Measurements from ENCODE around the gene RNF213.

Gene RNF213

DNA sequence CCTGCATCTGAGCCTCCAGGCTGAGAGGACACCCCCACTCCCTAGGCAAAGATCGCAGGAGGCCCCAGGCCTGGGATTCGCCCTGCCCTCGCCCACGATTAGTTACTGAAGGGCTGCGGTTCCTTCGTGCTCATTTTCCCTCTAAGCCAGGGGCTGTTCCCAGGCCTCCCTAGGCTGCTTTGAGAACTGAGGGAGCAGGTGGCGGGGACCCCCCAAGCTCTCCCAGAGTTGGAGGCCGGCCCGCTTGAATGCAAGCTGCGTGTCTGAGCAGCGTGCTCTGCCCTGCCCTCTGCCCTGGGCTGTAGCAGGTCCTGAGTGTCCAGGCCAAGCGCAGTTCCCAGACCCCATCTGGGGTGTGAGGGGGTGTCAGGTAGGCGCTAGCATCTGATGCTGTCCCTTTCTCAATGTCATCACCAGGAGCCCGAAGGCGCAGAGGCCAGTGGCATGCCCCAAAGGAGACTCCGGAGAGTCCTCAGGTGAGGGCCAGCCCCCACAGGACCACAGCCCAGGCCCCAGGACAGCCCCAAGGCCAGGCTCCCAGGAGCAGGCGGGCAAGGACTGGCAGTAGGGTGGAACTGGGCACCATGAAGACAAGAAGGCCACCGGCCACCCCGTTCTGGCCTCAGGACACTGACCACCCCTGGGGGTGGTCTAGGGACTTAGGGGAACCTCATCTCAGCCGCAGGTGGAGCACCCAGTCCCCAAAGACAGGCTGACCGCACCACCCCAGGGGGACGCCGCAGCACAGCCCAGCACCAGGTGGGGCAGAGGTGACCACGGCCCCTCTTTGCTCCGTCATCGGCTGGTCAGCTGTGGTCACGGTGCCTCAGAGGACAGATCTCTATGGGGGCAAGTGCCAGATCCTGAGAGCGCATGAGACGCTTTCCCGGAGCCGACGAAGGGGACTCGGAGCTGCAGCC lies 169.0 kb downstream of the RNF213 start:
- DNase-seq (ENCODE audit: low read depth in 2 of 3, low spot score in 2 of 3): no peak

DNA sequence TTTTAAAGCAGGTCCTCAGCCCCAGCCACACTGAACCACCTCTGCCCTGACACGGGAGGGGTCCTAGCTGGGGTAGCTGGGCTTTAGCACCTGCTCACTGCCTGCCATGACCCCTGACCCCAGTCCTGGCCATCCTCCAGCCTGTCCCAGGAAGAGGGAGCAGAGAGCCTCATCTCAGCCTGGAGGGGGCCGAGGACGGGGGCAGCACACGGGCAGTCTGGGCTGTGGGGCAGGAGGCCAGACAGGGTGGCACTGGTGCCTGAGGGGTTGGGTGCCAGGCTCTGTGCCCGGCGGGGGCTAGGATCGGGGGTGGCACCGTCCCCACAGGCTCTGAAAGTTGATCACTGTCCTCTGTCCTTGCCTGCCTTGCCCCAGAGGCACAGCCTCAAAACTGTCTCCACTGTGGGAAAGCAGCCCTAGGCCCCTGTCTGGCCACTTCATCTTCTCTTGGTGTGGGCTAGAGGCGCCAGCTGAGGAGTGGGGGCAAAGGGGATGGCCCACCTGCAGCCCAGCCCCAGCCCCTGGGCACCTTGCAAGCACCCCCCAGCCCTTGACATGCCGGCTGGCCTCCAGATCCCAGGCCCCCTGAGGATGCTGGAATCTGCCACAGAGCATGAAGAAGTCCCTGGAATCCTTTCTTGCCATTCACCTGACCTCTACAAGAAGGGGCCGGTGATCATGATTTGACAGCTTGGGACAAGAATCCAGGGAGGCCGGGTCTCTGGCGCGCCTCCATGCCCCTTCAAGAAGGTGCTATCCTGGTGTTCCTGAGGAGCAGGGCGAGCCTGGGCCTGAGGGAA lies 170.0 kb downstream of the RNF213 start:
- DNase-seq (ENCODE audit: low read depth in 2 of 3, low spot score in 2 of 3): no peak

DNA sequence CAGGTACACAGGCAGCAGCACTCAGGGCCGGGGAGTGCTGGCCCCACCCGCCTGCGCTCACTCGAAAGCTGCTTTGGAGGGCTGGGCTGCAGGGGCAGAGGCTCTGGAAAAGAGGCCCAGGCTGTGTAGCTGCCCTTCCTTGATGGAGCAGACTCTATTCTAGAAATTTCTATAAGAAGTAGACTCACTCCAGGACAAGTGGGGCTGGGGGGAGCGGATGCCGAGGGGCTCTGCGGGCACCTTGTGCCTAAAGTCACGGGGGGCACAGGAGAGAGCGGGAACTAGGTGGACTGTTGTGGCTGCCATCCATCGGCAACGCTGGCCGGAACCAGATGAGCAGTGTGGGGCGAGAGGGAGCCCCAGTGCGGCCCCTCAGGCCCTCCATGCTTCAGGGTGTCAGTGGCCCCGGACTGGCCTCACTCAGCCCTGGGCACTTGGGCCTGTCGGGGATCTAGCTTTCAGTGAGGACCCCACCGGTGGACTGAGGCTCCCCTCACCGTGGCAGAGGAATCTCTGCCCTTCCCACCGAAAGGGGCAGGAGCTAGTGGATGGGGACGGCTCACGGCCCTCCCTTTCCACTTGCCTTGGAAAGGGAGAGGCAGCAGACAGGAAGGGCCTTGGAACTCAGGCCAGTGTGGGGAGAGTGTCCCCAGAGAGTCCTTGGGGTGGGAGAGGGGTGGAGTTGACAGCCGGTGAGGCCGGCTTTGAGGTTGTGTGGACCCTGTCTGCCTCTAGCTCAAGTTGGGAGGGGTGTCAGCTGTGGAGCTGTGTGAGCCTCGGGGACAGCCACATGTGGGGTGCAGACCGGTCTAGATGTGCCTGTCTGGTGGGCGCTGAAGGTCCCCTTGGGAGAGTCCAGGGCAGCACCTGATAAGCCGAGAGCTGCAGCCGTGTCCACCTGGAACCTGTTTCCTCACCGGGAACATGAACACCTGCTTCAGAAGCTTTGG lies 170.9 kb downstream of the RNF213 start:
- DNase-seq (ENCODE audit: low read depth in 2 of 3, low spot score in 2 of 3): no peak

DNA sequence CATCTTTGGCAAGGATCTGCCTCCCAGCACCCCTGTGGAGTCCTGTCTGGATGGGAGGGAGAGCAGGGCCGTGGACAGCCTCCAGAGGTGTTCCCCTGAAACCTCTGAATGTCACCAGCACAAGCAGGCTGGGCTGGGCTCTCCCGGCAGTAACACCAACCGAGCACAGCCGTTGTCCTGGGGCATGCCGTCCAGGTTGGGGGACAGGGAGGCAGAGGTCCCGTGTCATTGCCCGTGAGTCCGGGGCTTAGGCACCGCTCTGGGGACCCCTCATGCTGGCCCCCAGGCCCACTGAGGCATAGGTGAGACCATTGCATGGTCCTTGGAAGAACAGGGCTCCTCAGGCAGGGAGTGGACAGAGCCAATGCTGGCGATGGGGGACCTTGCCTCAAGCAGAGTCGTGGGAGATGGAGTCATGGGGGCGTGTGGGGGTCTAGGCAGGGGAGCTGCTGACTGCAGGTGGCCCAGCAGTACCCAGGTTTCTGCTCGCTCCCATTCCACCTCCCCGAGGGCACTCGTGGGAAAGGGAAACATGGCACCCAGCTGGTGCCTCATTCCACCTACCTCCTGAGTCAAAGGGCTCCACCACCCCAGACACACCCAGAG lies 171.8 kb downstream of the RNF213 start:
- no peak for DNase-seq (ENCODE audit: low read depth in 2 of 3, low spot score in 2 of 3)

DNA sequence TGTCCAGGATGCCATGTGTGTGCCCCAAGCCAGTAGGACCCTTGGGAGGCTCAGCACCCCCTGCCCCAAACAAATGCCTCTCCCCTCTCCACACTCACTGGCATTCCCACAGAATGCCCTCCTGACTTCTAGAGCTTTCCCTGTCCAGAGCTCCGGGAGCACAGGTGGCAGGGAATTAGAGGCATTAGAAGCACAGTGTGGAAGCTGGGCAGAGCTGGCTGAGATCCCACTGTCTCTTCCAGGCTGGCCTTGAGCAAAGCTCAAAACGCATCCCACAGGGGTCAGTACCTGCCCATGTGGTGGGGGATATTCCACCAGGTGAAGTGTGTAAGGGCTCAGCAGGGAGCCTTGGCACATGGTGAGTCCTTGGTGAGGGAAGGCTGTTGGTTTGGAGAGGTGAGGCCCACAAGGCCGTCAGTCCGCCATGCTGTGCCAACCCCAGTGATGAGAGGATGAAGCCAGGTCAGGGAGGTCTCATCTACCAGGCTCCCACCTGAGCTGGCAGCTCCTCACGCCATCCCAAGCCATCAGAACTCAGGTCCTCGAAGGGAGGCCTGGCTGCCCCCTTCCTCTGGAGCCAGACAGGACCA lies 172.4 kb downstream of the RNF213 start:
- no peak for DNase-seq (ENCODE audit: low read depth in 2 of 3, low spot score in 2 of 3)

DNA sequence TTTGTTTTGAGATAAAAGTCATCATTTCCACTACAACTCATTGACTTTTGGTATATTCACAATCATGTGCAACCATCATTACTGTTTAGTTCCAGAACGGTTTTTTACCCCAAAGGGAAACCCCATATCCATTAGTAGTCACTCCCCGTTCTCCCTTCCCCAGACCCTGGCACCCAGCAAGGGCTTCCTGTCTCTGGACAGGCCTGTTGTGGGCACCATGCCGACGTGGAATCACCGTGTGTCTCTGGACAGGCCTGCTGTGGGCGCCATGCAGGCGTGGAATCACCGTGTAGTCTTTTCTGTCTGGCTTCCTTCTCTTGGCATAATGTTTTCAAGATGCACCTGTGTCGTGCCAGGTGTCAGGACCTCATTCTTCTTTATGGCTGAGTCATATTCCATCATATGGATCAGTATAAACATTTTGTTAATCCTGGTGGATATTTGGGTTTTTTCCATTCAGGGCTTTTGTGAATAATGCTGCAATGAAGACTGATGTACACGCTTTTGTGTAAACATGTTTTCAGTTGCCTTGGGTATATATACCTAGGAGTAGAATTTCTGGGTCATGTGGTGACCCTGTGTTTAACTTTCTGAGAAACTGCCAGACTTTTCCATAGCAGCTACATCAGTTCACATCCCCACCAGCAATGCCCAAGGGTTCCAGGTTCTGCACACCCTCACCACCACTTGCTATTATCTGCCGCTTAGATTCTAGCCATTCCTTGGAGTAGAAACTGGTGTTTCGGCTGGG lies 173.4 kb downstream of the RNF213 start:
- no peak for DNase-seq (ENCODE audit: low read depth in 2 of 3, low spot score in 2 of 3)

DNA sequence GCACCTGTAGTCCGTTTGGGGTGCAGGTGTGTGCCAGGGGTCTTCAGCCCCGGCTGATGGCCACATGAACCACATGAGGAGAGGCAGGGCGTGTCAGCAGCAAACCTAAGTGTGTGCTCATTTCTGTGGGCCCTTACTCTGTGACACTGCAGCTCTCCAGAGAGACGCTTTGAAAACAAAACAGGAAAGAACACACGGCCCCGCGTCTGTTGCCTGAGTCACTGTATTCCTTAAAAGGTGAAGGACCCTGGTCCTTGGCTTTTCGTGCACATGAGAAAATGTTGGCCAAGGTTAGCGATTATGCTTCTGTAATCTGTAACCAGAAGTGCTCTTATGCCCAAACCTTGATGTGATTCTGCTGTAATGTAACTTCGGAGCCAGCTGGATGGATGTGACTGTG lies 176.9 kb downstream of the RNF213 start:
- no peak for DNase-seq (ENCODE audit: low read depth in 2 of 3, low spot score in 2 of 3)

DNA sequence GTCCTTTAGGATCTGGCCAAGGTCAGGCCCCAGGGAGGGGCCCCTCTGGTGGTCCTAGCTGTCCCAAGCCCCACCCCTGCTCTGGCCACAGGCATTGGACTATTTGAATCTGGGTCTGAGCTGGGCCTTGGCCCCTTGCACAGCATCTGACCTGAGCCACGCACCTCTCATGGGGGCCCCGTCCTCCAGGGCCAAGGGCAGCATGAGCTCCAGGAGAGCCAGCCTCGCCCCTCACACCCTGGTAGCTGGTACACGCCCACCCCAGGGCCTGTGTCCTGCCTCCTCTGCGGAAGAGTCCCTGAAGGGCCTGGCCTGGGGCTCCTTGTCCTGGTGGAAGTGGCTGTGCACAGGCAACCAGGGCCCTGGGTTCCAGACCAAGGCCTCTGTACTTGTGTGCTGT lies 178.2 kb downstream of the RNF213 start:
- DNase-seq (ENCODE audit: low read depth in 2 of 3, low spot score in 2 of 3): no peak

DNA sequence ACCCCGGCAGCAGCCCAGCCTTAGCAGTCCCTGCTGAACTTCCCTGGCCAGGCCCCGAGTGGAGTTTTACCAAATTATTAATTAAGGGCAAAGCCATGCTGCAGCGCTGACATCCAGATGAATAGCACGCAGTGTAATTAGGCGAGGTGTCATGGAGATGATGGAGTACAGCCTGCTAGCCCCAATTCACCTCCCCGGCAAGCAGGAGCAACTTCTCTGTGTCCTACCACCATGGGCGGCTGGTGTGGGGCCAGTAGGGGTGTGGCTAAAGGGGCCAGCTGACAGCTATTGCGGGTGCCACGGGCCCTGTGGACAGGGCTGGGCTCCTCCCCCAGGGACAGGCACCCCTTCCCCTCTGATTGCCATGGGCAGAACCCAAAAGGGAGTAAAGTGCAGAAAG lies 178.8 kb downstream of the RNF213 start:
- DNase-seq (ENCODE audit: low read depth in 2 of 3, low spot score in 2 of 3): no peak

DNA sequence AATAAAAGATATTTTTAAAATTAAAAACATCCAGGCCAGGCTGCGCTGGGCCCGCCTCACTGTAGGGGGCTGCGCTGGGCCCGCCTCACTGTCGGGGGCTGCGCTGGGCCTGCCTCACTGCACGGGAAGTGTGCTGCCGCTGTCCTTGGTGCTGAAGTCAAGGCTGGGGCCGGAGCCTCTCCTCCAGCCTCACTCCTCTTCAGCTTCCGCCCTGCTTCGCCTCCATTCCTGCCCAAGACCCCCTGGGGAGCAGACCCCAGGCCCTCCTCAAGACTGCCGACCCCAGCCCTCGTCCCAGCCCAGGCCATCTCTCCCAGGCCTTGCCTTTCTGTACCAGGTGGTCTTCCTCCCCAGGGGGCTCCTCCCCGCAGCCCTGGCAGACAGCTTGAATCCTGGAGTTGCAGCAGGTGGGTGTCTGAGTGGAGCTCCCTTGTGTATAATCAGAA lies 180.5 kb downstream of the RNF213 start:
- DNase-seq (ENCODE audit: low read depth in 2 of 3, low spot score in 2 of 3): peak in 1 of 3 experiments; percentile 24

DNA sequence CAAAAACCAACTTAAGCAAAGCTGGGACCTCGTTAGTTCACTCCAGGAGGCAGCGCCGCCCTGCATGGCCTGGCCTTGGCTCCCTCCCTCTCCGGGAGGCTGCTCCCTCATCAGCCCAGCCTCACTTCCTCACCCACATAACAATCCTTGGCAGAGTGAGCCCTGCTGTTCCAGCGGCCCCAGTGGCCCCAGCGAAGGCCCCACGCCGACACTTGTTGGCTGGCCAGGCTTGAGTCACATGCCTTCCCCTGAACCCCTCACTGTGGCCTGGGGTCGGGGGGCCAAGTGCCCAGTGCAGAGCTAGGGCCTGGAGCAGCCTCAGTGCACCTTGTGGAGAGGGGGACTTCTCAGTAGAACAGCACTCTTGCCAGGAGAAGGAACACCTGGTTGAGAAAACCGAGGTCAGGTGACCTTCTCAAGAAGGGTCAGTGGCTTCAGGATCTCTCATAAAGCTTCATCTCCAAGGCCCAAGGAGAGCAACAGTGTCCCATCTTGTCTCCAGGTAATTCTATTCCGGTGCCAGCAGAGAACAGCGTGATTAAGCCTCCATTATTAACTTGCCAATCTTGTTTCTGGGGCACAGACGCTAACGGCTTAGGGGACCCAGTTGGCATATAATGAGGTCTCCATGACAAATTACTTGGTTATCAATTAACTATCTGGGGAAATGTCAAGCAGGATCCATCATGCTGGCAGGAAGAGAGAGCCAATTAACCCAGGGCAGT lies 181.1 kb downstream of the RNF213 start:
- no peak for DNase-seq (ENCODE audit: low read depth in 2 of 3, low spot score in 2 of 3)

DNA sequence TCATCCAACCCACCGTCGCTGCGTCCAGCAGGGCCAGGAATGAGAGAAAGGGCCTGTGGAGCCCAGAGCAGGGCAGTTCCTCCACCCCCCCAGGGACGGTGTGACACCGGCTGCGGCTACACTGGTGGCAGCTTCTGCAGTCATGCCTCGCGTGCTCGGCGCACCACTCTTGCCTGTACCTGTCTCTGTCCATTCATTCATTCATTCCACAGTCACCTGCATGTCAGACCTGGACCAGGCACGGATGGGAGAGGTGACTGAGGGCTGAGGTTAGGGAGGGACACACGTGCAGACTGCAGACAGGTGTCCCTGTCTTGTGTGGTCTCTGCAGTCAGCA lies 181.6 kb downstream of the RNF213 start:
- no peak for DNase-seq (ENCODE audit: low read depth in 2 of 3, low spot score in 2 of 3)

DNA sequence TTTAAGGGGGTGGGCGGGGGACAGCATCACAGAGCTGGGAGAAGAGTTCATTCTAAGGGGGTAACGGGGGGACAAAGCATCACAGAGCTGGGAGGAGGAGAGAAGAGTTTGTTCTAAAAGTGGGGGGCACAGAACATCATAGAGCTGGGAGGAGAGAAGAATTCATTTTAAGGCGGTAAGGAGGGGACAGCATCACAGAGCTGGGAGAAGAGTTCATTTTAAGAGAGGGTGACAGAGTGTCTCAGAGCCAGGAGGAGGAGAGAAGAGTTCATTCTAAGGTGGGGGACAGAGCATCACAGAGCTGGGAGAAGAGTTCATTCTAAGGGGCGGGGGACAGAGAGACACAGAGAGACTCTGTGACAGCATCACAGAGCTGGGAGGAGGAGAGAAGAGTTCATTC lies 182.1 kb downstream of the RNF213 start:
- no peak for DNase-seq (ENCODE audit: low read depth in 2 of 3, low spot score in 2 of 3)

DNA sequence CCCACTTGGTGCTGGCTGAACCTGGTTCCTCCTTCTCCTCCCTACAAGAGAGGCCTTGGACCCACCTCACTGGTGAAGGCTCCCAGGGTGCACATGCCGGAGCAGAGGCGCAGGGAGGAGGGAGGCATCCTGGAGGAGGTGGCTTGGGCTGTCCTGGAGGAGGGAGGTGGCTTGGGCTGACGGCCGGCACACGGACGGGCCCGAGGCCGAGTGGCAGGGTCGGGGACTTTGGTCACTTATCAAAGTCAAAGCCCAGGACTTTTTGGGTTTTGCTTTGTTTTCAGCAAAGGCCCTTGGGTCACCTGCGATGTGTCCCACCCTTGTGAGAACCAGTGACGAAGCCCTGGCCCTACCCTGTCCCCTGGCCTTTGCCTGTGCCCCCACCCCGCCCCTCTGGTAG lies 182.8 kb downstream of the RNF213 start:
- DNase-seq (ENCODE audit: low read depth in 2 of 3, low spot score in 2 of 3): no peak

DNA sequence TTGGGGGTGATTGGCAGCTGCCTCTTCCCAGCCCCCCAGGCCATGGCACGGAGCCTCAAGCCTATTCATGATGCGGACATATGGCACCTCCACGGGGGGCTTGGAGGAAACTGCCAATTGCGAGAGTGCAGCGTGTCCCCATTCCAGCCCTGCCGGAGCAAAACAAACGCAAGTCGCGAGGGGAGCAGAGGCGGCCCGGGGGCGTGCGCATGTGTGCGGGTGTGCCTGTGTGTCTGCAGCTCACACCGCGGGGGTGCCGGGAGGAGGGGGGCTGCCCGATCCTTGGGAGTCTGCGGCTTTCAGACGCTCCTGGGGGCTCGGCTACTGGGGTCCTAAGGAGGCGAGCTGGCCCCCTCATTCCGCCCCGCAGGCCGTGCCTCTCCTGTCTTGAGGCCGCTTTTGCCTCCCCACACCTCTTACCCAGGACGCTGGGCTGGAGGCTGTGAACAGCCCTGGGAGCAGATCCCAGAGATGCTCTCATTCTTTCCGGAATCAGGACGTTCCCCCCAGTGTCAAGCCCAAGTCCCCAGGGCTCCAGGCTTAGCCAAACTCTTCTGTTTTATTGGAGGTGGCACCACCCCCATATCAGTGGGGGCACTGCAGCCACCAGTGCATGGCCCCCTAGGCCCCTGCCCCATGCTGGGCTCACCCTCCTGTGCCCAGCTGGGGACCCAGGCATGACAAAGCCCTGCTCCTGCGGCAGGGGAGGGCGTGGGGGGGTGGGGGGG lies 183.4 kb downstream of the RNF213 start:
- DNase-seq (ENCODE audit: low read depth in 2 of 3, low spot score in 2 of 3): no peak

DNA sequence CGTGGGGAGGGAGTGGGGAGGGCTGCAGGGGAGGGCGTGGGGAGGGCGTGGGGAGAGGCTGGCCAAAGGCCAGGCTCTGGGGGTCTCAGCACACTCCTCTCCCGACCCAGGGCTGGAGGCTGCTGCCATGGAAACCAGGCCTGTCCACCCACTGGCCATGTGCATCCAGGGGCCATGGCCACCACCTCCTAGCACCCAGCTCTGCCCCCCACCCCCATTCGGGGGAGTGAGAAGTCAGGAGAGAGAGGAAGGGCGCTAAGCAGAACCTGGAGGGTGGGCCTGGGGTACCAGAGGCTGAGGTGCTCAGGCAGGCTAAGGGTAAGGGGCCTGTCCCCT lies 184.0 kb downstream of the RNF213 start:
- DNase-seq (ENCODE audit: low read depth in 2 of 3, low spot score in 2 of 3): no peak

DNA sequence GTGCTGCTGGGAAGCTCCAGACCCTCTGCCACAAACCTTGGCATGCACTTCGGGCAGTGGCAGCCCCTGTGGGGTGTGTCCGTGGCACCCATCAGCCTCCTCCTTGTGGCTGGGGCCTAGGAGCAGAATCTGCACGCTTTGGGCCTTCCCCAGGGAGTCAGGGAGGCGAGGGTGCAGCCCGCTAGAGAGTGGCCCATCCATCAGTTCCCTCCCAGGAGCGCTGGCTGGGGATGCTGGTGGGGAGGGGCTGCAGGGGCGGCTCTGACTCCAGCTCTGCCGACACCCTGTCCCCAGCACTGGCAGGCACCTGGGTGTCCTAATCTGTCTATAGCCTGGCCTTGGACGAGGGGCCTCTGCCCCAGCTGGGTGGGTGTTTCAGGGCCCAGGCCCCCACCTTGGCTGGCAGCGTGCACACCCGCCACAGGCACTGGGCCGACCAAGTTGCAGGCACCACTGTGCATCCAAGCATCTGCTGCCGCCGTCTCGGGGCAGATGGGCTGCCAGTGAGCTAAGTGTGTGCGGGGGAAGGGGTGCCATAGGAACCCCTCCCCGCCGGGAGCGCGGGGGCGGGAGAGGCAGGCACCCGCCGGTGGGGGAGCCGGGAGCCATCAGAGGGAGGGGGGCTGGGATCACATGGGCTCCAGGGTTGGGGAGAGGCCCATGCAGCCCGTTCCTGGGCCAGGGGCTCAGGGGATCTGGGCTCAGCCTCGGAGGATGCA lies 184.5 kb downstream of the RNF213 start:
- no peak for DNase-seq (ENCODE audit: low read depth in 2 of 3, low spot score in 2 of 3)

DNA sequence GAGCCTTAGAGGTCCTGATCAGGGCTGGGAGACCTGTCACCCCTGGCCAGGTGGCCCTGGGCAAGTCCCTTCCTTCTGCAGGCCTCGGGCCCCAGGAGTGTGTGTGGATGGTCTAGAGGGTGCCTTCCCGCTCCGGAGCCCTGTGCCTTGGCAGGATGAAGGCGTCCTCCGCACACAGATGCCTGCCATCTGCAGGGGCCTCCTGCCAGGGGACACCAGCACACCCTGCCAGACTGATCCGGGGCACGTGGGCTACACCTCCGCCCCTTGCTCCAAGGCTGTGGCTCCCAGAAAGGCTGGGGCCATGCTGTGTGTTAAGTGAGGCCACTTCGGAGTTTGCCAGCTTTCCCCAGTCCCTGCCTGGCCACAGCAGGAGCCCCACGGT lies 185.1 kb downstream of the RNF213 start:
- no peak for DNase-seq (ENCODE audit: low read depth in 2 of 3, low spot score in 2 of 3)

Data from activated CD8-positive, alpha-beta memory T cell treated with anti-CD3 and anti-CD28 coated beads for 48 hours (primary cell).